HG03196 (cell line): ENCODE results near the gene TNFRSF8.

ENCODE experiments used
- ATAC-seq: cut with Tn5 transposase; IDR thresholded peaks from one replicate; pipeline ENCODE4 v1.9.1; 2021; ENCODE audit not compliant: unreplicated experiment

Gene TNFRSF8

DNA sequence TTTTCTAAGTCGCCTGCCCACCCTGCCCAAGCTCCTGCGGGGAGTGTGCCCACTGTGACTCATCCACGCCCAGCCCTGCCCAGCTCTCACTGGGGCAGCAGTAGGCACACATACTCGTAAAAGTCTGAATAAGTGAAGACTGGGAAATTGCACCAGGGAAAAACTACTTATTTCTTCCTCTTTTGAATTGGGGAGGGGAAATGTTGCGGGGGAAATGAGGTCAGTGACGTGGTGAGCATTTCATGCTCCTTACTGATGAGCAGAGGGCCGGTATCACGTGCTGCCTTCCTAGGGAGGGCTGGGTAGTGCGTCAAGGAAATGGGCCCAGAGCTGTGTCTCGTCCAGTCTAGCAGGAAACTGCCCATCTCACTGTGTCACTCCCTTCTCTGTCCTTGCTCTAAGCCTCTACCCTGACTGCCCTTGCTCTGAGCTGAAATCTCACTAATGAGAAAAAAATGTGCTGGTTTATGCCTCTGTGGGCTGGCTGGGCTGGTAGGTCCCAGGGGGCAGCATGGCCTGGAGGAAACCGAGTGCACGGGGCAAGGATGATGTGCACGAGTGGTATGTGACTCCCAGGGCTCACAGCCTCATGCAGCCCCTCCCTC, 90.2 kb downstream of the TNFRSF8 start:
- ATAC-seq = peak; percentile 37

DNA sequence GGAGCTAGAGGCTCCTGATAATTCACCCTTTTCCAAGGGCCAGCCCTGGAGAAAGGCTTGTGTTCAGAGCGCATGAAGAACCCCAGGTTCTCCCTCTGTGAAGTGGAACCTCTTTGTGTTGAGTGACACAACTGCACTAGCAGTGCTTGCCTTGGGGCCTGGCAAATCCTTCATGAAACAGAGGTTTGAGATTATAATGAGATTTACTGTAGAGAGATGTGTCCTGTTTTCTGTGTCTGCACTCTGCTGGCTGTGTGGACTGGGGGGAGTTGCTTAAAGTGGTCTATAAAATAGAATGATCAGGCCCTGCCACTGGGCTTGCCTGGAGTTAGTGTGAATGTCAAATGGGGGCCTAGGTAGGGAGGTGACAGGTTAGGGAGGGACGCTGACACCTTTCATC, 92.2 kb downstream of the TNFRSF8 start:
- ATAC-seq = no peak

DNA sequence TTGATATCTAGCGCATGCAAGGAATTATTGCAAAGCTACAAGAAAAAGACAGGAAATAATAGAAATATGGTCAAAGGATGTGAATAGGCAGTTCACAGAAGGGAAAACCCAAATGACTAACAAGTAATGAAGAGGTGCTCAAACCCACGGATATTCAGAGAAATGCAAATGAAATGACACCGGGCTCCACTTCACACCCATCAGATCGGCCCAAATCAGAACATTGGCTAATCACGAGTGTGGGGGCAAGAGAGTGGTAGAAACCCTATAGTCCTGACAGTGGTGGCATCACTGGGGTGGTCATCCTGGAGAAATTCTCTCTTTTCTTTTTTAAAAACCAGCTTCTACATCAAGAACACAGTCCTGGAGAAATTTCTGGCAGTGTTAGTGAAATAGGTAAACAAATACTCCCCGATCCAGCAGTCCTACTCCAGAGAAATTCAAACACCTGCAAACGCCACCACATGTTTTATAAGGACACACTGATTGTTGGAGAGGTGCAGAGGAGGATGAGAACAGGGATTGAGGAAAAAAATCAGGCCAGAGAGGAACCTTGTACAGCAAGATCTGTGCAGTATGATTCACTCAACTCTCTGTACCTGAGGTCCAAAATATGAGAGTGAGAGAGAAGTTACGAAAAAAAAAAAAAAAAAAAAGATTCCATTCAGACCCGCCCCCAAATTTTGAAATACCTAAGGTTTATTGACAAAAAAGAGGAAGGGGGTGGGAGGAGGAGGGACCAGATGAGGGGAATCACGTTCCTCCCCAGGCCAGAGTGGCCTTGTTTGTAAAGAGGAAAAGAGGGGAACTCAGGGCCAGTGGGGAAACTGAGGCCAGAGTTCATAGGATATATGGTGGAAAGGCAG, 94.5 kb downstream of the TNFRSF8 start:
- no peak for ATAC-seq

DNA sequence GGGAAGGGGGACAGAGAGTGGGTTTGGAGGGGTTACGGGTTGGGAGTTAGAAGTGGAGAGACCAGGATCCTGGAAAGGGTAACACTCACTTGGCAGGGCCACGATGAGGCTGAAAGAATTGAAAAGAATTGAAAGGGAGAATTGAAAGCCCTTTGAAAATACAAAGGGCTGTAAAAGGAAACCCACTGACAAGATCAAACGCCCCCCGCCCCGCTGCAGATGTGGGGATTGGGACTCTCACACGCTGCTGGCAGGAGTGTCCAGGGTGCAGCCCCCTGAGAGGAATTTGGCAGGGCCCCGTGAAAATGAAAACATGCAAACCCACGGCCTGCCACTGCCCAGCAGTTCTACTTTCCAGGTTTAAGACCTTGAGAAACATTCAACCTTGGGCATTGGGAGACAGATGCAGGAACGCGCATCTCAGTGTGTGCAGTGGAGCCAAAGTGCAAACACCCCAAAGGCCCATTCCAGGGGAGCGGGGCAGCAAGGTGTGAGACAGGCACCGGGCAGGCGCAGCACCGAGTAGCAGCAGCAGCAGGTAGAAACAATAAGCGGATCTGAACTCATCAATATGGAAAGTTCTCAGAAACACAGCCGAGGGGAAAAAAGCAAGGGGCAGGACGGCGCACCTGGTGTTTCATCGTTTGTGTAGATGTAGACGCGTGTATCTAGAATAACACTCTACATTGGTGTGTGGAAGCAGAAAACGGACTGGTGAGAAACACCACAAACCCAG, 95.4 kb downstream of the TNFRSF8 start:
- ATAC-seq = no peak

DNA sequence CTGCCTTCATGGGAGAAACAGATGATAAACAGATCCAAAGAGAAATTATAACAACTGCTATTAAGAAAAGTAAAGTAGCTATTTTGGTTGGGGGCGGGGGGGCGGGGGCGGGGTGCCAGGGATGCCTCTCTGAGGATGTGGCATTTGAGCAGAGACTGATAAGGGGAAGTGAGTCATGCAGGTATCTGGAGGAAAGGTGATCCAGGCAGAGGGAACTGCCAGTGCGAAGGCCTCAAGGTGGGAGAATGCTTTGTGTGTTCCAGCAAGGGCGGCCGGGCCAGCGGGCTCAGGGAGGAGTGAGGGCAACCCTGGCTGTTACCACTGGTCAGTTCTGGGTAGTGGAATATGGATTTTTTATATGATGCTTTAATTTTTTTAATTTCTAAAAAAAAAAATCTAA, 96.7 kb downstream of the TNFRSF8 start:
- no peak for ATAC-seq

DNA sequence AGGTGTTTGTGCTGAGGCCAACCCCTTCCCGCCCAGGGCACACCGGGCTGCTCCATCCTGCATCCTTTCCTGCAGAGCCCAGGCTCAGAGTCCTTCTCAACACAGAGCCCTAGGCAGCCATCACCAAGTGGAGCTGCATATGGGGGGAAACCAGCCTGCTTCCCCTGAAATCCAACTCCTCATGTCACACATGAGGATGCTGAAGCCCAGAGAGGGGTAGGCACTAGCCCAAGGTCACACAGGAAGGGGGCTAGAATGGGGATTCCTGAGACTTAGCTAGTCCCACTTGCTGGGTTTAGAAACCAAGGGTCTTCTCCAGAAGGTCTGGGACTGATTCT, 98.2 kb downstream of the TNFRSF8 start:
- no peak for ATAC-seq

DNA sequence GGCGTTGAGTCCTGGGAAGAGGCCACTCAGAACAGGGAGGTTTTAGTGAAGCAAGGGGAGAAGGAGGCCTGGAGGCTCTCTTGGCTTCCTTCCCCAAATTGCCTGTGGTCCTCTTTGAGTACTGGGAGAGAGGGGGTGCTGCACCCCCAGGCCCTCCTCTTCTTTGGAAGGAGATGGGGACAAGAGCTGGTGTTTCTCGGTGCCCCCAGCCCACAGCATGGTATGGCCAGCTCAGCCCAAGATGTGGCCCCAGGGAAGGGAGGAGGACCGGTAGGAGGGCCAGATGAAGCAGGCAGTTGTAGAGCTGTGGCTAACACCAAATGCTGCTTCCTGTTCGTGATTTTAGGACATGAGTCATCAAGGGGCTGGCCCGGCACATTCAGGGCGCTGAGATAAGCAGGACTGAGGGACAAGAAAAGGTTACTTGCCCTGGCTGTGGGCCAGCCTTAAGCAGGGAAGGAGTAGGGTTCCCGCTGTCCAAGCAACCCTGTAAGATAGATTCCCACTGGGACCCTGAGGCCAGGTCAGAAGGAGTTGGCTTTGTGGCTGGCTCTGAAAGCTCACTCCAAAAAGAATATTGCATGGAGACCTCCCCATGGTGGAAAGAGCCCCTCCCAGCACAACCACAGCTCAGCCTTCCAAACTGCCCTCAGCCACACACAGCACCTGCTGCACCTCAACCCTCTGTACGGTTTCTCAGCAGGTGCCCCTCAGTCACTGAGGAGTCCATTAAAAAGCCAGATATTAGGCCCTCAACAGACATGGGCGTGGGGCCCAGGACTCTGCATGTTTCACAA, 98.8 kb downstream of the TNFRSF8 start:
- peak; percentile 65 for ATAC-seq

DNA sequence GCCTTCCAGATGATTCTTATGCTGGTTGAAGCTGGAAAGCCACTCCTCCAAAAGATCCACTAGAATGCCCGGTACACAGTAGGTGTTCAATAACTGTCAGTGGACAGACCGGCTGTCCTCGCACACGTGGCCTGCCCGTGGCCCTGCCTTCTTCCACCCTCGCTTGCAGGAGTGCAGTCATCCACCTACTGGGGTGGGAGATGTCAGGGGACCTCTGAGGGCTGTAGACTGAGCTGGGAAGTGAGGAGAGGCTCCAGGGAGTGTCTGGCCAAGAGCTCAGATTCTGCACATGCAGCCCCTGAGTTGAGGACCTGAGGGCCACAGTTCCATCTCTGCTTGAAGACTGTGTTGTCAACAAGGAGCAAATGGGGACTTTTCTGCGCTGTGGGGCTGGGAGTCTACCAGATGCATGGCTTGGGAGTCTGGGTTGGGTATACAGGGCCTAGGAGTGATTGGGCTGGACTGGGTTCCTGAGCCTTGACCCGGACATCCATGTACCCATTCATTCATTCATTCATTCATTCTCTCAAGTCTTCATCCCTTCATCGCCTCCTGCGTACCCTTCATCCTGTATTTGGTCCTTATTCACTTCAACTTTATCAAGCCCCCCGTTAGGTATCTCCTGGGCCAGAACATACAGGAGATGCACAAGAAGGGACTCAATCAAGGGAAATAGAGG, 99.5 kb downstream of the TNFRSF8 start:
- ATAC-seq = no peak

DNA sequence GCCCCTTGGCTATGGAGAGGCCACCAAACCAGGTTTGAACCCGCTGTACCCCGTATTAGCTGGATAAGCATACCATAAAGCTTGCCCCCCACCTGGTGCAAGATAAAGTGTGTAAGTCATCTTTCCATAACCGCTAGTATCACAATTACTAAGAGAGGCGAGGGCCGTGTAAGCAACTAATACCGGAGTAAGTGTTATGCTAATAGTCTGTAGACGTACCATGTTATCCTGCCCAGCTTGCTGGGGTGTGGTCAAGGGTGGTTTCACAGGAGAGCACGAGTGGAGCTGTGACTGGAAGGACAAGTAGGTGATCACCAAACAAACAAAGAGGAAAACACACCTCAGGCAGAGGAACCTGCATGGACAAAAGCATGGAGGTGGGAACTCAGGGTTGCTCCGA, 100.1 kb downstream of the TNFRSF8 start:
- ATAC-seq = no peak

DNA sequence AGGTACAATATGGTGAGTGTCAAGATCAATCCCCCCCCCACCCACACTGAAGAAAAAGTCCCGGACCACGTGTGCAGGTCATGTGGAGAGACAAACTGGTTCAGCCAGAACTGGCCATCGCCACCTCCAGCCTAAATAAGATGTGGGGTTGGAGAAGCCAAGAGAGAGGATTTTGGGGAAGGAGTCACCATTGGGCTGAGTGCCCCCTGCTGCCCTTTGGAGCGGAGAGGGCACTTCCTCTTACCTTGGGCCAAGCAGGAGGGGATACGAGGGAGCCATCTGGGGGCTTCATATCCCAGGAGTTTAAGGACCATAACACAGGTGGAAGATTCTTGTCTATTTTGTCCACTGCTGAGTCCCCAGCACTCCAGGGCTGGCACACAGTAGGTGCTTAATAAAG, 101.1 kb downstream of the TNFRSF8 start:
- ATAC-seq = no peak

DNA sequence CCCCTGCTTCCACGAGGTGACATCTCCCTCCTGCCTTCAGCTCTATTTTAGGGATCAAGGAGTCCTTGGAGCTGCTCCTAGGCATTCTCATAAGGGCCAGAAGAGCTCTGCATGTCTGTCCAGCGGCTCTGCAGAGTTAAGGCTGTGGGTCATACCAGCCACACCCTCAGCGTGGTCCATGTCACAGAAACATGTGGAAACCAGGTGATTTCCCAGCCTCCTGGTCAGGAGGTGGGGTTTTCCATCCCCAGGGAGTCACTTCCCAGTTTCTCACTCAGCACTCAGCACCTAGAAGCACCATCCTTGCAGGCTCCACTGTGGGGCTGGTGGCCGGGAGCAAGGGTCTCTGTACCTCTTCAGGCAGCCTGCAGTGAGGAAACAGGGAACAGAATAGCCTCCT, 102.2 kb downstream of the TNFRSF8 start:
- ATAC-seq = no peak

DNA sequence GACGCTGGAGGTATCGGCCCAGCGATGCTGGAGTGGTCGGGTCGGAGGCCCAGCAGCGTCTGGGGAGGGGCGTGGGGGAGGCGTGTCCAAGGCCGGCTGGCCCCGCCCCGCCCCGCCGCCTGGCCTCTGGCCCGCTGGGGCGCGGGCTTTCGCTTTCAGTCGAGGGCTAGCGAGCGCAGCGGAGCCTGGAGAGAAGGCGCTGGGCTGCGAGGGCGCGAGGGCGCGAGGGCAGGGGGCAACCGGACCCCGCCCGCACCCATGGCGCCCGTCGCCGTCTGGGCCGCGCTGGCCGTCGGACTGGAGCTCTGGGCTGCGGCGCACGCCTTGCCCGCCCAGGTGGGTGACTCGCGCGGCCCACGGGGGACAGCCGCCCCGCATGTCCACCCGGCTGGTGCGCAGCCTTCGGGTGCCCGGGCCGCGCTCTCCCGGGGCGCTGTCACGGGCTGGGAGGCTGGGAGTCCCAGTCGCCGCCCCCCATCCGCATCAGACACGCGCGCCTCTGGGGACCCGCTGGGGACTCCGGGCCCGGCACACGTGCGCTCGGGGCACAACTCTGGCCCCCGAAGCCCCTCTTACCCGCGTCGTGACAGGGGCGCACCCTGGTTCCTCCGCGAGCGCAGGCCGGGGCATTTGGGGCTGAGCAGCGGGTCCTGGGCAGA, 103.9 kb downstream of the TNFRSF8 start, which contains the start of gene TNFRSF1B:
TNFRSF1B (plus strand) TSS at position 158 of the 659 bp plus-strand sequence; CDS start at position 259, 101 bp downstream.
- ATAC-seq = peak; percentile 50

DNA sequence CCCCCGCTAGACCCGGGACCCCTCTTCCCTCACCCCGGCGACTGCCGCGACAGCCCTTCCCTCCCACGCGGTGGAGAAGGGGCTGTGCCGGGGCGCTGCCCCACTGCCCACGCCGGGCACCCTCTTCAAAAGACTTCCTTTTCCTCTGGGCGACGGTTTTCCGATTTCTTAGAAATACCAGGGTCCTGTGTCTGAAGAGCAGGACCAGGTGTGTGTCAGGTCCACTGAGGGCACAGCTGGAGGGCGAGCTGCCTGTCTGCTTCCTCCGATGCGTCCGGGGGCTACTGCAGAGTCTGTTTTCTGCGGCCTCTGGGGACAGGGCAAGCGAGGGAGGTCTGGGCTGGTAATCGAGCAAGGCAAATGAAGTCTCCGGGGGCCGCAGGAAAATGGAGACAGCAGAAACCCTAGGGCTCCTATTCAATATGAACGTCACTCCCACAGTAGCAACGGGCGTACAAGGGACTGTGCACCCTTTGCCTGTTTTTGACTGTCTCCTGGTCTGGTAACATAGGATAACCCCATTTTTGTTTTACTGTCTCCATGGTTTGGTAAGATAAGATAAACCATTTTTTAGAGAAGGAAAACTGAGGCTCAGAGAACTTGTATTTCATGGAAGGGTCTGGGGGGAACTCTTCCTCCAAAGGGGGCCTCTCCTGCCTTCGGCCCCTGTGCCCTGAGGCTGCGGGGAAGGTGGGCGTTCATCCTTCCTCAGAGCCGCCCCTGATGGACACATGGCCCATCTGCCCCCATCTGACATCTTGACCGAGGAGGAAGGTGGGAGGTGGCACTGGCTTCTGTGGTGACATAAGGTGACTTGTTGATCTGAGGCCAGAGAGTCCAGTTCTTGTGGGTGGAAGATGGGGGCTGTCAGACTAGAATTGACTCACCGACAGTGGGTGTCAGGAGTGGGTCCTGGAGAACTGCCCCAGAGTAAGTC, 104.7 kb downstream of the TNFRSF8 start:
- ATAC-seq = no peak

DNA sequence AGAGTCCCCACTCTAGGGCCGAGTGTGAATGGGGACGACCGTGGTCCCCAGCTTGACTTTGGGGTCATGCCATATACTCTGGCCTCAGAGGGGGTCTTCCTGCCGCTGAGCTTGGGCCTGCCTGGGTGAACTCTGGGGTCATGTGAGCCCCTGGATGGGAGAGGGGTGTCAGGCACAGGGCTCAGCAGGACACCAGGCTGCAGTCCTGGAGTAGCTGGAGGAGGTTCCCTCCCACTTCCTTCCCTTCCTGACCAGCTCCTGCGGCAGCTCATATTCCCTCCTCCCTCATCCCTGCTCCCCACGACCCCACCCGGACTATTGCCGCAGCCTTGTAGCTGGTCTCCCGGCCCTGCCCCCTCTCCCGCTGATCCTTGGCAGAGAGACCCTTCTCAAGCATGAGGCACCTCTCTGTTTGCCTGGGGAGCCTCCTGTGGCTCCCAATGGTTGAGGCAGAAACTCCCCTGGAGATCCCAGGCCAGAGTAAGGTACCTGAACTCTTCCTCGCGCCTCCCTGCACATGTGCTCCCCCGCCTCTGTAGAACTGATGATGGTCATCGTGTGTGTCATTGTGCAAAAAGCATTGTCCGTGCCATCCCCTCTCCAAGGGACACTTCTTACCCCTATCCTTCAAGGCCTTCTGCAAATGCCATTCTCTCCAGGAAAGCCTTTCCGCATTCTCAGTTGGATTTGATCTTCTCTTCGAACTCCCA, 105.5 kb downstream of the TNFRSF8 start:
- ATAC-seq = no peak

DNA sequence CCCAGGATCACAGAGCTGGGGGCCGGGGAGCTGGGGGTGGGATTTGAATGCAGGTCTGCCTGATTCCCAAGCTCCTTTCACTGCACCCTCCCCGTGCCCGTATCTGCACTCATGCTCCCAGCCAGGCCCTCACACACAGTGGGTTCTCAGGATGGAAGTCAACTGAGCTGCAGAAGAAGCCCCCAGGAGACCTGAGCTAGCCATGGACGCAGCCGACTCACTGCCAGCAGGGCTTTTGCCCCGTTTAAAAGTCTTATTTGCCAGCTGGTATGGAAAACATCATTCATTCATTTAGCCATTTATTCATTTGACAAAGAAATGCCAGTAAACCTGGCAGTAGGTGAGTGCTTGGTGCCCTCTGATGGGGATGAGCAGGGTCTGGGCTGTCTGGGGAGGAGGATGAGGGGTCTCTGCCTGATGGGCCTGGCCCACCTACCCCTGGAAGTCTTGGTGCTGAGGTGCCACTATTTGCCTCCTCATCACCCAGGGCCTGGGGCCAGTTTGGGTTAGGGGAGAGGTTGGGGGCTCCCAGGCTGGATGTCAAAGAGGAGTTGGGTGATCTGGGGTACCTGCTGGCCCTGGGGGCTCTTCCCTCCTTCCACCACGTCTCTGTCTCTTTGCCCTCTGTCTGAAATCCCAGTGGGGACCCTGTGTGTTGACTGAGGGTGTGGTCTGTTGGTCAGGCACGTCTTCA, 106.5 kb downstream of the TNFRSF8 start:
- no peak for ATAC-seq

DNA sequence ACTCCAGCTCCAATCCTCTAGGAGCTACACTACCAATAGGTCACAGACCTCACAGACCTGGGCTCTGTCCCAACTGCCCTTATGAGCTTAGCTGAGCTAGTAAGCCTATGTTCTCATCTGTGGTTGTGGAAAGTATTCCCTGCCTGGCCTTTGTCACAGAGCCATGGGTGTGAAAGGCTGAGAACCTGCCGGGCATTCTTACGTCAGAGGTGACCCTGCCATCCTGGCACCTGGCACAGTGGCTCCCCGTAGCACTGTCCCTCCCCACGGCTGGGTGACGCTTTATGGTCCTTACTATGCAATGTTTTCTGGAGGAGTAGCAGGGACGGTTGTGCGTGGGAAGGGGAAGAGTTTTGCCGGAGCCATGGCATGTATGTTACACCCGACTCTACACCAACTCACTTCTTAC, 107.2 kb downstream of the TNFRSF8 start:
- no peak for ATAC-seq

DNA sequence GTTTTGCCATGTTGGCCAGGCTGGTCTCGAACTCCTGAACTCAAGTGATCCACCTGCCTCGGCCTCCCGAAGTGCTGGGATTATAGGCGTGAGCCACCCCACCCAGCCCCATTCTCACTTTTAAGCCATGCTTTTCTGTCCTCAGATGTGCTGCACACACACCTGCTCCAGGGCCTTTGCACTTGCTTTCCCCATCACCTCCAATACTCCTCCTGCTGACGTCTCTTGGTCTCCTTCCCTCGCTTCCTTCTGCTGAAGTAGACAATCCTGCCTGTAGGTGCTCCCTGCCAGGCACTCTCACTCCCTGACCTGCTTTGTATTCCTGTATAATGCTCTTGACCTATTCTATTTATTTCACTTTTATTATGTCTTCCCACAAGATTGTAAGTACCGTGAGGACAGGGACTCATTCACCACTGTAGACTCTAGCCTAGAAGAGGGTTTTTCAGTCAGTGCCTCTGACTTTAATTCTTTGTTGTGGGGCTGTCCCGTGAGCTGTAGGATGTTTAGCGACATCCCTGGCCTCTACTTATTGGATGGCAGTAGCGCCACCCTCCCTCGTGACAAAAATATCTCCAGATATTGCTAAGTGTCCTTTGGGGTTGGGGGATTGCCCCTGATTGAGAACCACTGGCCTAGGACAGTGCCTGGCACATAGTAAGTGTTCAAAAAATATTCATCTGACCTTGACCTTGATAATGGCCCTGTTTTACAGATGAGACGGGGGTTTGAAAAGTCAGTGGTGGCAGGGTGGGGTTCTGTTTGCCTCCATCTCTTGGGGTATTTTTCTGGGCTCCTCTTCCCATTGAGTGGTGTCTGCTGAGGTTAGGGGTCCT, 108.3 kb downstream of the TNFRSF8 start:
- ATAC-seq = no peak
